Skeletal muscle satellite cell (primary cell): ENCODE measurements around the gene ATP2A3.

Experiments
- H3K27me3 ChIP-seq: 2 replicates; pipeline ENCODE4 v1.7.0; 2013; ENCODE audit warnings: low read length; ENCODE audit not compliant: control insufficient read depth, insufficient read depth
- H3K36me3 ChIP-seq: 2 replicates; pipeline ENCODE4 v1.7.0; 2013; ENCODE audit warnings: mild to moderate bottlenecking, control low read depth, low read length; ENCODE audit not compliant: insufficient read depth
- H3K4me1 ChIP-seq: 2 replicates; pipeline ENCODE4 v1.7.0; 2013; ENCODE audit warnings: low read length; ENCODE audit not compliant: control insufficient read depth, insufficient read depth
- H3K4me2 ChIP-seq: 2 replicates; pipeline ENCODE4 v1.7.0; 2013; ENCODE audit warnings: mild to moderate bottlenecking, low read length
- H3K4me3 ChIP-seq: 2 replicates; pipeline ENCODE4 v1.7.0; 2013; ENCODE audit warnings: low read length
- H3K9ac ChIP-seq: 2 replicates; pipeline ENCODE4 v1.7.0; 2013; ENCODE audit warnings: mild to moderate bottlenecking, low read depth, low read length, moderate library complexity
- H3K9me3 ChIP-seq: replicated peaks from 2 replicates; pipeline ENCODE4 v1.7.0; 2013; ENCODE audit warnings: mild to moderate bottlenecking, control low read depth, low read length

ATP2A3 gene

DNA sequence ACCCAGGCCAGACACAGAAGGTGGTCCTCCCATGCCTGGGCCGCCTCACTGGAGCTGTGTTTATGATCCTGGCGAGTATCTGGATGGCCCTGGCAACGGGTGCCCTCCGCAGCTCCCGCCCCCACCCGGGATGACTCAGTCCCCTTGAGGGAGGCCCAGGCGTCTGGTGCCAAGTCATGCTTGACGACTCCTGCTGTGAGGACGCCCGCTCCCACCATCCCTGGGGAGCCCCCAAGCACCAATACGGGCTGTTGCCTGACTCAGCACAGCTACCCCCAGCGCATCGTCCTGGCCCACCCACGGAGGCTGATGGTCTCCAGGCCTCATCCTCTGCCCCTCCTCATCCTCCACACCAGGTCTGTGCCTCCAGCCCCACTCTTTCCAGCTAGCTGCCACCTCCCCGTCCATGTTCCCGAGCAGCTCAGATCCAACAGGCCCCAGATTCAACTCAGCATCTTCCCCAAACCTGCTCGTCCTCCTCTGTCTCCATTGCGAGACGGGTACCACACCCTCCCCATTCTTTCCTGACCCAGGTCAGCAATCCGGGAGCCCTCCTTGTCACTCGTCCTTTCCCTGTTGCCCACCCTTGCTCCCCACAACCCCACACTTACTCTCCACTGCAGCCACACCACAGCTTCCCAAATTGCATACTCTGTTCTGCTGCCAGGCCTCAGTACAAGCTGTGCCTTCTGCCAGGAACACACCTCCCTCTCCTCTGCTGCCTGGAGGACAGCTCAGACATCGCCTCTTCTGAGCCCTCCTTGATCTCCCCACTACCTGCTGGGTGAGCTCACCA is 74.0 kb downstream of the ATP2A3 start:
- Histone ChIP-seq H3K36me3 (peaks cover 1% of the 10 kb centered on the region), H3K9ac (peak overlapping the region; percentile 78), H3K4me3 (peak overlapping the region; percentile 54), H3K4me1 (peaks cover 87% of the 10 kb centered on the region), H3K4me2 (peak overlapping the region; percentile 74), H3K27me3 (no peaks in the 10 kb centered on the region), H3K9me3 (no peaks in the 10 kb centered on the region)

DNA sequence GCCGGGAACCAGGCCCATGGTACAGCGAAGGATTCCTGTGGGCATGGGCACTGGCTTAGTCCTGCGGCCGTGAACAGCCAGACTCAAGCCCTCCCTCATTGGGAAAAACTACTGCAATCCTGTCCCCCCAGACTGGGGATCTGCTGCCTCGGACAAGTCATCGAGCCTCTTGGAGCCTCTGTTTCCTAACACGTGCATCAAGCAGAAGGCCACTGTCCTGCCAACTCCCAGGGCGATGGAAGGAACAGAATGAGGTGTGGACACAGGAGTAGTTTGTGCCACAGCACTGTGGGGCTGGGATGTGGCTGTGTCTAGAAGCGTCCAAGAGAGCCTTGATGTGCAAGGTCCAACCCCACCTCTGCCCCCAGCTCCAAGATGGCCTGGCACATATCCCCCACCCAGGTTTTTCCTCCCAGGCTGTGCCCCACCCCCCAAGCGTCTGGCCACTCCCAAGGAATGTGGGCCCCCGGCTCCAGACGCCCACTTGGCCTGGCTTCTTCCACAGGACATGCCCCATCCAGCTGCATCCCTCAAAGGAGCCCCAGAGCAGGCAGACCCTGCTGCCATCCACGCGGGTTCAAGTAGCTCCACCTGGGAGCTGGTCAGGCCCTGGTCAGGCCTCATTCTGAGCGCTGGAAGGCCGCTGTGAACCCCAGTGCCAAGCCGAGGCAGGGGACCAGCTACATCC is 74.8 kb downstream of the ATP2A3 start:
- H3K4me1 ChIP-seq, result peaks cover 81% of the 10 kb centered on the region
- no peaks in the 10 kb centered on the region for H3K27me3 ChIP-seq
- peak overlapping the region; percentile 54 for H3K4me3 ChIP-seq
- H3K9me3 ChIP-seq, result no peaks in the 10 kb centered on the region
- peaks cover 9% of the 10 kb centered on the region for H3K36me3 ChIP-seq
- peak overlapping the region; percentile 74 for H3K4me2 ChIP-seq
- H3K9ac ChIP-seq, result peak overlapping the region; percentile 78

DNA sequence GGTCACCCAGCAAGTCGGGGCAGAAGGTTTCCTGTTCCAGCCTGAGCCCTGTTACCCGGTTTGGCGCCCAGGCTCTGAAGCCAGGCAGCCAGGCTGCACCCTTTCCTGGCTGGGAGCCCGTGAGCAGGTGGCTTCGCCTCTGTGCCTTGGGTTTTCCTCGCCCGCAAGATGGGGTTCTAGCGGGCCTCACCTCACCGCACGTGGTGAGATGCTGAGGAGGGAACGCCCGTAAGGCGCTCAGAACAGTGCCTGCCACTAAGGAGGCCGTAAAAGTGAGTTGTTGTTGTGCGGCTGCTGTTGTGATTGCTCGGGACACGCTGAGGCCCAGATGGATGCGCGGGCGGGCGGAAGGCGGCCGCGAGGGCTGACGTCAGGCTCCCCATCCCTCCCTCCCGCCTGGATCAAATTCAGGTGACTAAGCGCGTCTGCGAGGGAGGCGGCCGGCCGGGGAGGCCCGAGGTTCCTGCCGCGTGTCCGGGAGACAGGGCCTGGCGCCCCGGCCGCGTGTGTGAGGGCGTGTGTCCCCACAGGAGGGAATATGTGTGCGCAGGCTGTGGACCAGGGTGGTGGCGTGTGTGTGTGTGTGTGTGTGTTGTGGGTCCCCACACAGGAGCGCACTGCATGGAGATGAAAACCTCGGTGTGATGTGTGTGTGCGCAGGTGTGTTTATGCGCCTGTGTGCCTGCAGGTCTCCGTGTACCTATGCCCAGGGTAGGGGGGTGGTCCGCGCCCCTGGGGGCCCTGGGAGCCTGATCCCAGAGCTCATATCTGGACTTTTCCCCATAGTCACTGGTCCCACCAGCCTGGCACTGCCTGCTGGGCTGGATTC is 75.7 kb downstream of the ATP2A3 start:
- peaks cover 18% of the 10 kb centered on the region for H3K36me3 ChIP-seq
- H3K4me3 ChIP-seq, result no peak overlapping the region
- peaks cover 74% of the 10 kb centered on the region for H3K4me1 ChIP-seq
- peak overlapping the region; percentile 78 for H3K9ac ChIP-seq
- H3K9me3 ChIP-seq, result no peaks in the 10 kb centered on the region
- peak overlapping the region; percentile 74 for H3K4me2 ChIP-seq
- no peaks in the 10 kb centered on the region for H3K27me3 ChIP-seq

DNA sequence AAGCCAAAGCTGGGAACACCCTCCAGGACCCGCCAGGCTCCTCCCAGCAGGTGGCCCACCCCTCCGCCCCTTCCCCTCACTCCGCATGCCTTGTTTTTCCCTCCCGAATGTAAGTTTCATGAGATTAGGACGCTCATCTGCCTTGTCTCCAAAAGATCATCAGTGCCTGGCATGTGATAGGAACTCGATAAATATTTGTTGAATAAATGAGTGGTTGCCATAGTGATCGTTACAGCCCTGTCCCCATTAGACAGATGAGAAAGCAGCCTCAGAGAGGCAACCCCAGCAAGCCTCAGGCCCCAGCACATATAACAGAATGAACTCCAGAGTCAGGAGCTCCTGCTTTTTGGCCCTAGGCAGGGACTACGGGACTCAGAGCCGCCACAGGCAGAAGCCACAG is 76.4 kb downstream of the ATP2A3 start:
- Histone ChIP-seq H3K9ac (peak overlapping the region; percentile 70), H3K4me3 (no peak overlapping the region), H3K9me3 (no peaks in the 10 kb centered on the region), H3K4me1 (peaks cover 69% of the 10 kb centered on the region), H3K36me3 (peaks cover 26% of the 10 kb centered on the region), H3K27me3 (no peaks in the 10 kb centered on the region), H3K4me2 (peak overlapping the region; percentile 33)

DNA sequence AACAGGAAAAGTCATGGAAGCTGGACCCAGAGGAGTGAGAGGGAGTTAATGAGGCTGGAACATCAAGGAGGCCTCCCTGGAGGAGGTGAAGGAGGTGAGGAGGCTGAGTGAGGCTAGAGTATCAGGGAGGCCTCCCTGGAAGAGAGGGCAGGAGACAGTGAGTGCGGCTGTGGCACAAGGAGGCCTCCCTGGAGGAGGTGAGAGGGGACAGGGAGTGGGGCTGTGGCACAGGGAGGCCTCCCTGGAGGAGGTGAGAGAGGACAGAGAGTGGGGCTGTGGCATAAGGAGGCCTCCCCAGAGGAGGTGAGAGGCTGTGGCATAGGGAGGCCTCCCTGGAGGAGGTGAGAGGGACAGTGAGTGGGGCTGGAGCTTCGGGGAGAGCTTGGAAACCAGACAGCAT is 76.8 kb downstream of the ATP2A3 start:
- Histone ChIP-seq H3K4me1 (peaks cover 69% of the 10 kb centered on the region), H3K9me3 (no peaks in the 10 kb centered on the region), H3K27me3 (no peaks in the 10 kb centered on the region), H3K4me2 (no peak overlapping the region), H3K4me3 (no peak overlapping the region), H3K9ac (peak overlapping the region; percentile 70), H3K36me3 (peaks cover 29% of the 10 kb centered on the region)

DNA sequence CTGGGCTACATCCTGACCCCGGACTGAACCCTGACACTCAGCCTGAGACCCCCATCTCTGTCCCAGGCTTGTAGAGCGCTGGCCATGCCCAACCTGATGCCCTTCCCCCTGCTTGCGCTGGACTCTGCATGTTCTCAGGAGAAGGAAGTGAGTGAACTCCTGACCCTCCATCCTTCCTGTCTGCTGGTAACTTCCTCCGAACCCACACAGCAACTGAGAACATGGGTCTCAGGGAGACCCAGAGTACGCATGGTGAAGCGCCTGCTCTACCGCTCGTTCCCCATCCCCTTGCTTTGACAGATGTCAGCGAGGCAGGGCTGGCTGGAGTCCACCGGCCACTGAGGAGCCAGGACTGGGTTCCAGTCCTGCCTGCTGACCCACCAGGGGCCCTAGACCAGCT is 77.5 kb downstream of the ATP2A3 start:
- Histone ChIP-seq H3K27me3 (no peaks in the 10 kb centered on the region), H3K4me2 (no peak overlapping the region), H3K36me3 (peaks cover 35% of the 10 kb centered on the region), H3K4me1 (peaks cover 65% of the 10 kb centered on the region), H3K4me3 (no peak overlapping the region), H3K9me3 (no peaks in the 10 kb centered on the region), H3K9ac (no peak overlapping the region)

DNA sequence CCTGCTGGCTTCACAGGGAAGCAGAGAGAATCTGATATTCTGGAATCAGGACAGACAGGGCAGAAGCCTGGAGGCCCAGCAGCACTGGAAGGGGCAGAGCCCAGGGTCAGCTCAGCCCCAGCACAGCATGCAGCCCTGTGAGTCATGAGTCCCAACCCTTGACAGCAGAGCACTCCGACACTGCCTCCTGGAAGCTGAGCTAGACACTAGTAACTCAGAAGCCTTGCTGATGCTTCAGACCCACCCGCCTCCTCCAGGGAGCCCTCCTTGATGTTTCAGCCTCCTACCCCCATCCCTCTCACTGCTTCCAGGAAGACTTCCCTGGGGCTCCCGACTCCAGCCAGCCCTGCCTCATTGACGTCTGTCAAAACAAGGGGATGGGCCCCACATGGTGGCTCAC is 78.3 kb downstream of the ATP2A3 start:
- Histone ChIP-seq H3K4me2 (peak overlapping the region; percentile 52), H3K9me3 (no peaks in the 10 kb centered on the region), H3K4me1 (peaks cover 57% of the 10 kb centered on the region), H3K4me3 (no peak overlapping the region), H3K36me3 (peaks cover 43% of the 10 kb centered on the region), H3K9ac (peak overlapping the region; percentile 33), H3K27me3 (no peaks in the 10 kb centered on the region)

DNA sequence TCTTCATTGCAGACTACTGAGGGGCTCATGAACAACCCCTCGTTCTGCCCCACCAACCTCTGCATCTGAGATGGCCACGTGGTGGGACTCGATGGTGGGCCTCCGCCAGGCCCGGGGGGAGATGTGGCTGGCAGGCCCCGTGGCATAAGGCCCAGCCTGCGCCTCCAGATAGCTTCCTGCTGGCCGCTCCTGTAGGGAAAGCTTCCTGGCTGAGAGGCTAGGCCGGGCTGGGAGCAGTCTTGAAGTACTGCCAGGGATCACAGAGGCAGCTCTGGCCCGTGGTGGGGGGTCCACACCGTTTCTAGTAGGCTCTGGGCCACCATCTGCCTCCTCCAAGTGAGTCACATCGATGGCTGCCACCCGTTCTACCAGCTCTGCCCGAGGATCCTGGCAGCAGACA is 79.0 kb downstream of the ATP2A3 start:
- Histone ChIP-seq H3K9ac (peak overlapping the region; percentile 33), H3K4me3 (no peak overlapping the region), H3K9me3 (no peaks in the 10 kb centered on the region), H3K4me2 (no peak overlapping the region), H3K36me3 (peaks cover 45% of the 10 kb centered on the region), H3K4me1 (peaks cover 50% of the 10 kb centered on the region), H3K27me3 (no peaks in the 10 kb centered on the region)

DNA sequence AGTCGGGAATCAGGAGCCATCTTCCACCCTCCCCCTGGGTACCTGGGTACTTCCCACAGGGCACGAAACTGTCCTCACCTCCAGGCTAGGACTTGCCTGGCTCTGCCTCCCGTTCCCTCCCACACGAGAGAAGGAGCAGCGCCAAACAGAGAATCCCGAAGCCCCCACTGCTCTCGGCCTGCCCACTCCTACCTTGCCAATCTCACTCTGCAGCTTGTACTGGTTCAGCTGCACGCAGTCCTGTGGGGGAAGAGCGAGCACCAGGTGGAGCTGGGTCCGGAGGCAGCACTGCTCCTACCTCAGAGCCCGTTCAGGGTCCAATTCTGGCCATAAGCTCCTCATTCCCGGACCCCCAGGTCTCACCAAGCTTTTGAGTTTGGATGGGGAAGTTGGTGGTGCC is 80.0 kb downstream of the ATP2A3 start:
- Histone ChIP-seq H3K4me3 (no peak overlapping the region), H3K27me3 (no peaks in the 10 kb centered on the region), H3K36me3 (peaks cover 50% of the 10 kb centered on the region), H3K9me3 (no peaks in the 10 kb centered on the region), H3K9ac (no peak overlapping the region), H3K4me1 (peaks cover 48% of the 10 kb centered on the region), H3K4me2 (no peak overlapping the region)

DNA sequence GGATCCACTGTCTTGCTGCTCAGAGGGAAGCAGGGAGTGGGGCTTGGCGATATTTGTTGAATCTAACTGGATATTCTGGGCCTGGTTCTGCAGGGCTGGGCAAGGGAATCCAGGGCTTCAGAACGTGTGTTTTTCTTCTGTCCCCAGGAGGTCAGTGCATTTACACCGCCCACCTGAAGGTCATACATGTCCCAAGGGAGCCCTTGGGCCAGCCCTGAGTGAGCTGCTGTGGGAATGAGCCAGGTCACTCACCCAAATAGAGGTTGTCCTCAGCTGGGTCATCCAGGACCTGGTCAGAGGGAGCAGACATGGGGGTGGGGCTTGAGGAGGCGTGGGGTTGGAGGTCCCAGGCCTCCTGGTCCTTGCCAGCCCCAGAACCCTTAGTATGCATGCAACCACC is 82.0 kb downstream of the ATP2A3 start:
- Histone ChIP-seq H3K36me3 (peaks cover 61% of the 10 kb centered on the region), H3K9ac (no peak overlapping the region), H3K27me3 (no peaks in the 10 kb centered on the region), H3K9me3 (no peaks in the 10 kb centered on the region), H3K4me3 (no peak overlapping the region), H3K4me1 (peaks cover 30% of the 10 kb centered on the region), H3K4me2 (no peak overlapping the region)

DNA sequence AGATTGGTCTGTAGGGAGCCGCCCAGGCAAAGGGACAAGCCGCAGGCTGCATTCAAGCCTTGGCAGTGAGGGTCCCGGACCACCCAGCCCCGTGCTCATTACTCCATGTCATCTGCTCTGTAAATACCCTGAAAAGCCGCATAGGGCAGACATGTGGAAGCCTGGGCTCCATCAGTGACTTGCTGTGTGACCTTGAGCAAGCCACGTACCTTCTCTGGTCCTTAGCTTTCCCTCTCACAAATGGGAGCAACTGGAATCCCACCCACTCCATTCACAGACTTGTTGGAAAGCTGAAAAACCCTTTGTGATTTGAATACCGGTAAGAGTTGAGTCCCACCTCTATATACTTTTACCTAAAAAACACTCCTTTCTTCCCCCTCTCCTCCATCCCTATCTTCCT is 83.3 kb downstream of the ATP2A3 start:
- Histone ChIP-seq H3K36me3 (peaks cover 68% of the 10 kb centered on the region), H3K4me1 (peaks cover 17% of the 10 kb centered on the region), H3K4me2 (no peak overlapping the region), H3K9ac (no peak overlapping the region), H3K9me3 (no peaks in the 10 kb centered on the region), H3K27me3 (no peaks in the 10 kb centered on the region), H3K4me3 (no peak overlapping the region)
